22Rv1 (cell line): Measurements from ENCODE around the gene NPTX1.
"Not testable (repeated sequence)": the region's sequence is repeated elsewhere in the genome, so short reads cannot be mapped to it uniquely, and the experiment has no call there.

ENCODE experiments used
- H3K27ac ChIP-seq: fragments of 450-650 bp; 2 replicates; pipeline ENCODE4 v1.5.1; 2017
- ZFX ChIP-seq: fragments of 450-650 bp; IDR thresholded peaks from 2 replicates; pipeline ENCODE4 v1.6.1; 2017; ENCODE audit warnings: antibody characterized with exemption, borderline replicate concordance
- TF ChIP-seq, protein P1 (sequence below): fragments of 450-650 bp; IDR thresholded peaks from 2 replicates; pipeline ENCODE4 v1.5.1; 2017; ENCODE audit warnings: mild to moderate bottlenecking

The NPTX1 gene

DNA sequence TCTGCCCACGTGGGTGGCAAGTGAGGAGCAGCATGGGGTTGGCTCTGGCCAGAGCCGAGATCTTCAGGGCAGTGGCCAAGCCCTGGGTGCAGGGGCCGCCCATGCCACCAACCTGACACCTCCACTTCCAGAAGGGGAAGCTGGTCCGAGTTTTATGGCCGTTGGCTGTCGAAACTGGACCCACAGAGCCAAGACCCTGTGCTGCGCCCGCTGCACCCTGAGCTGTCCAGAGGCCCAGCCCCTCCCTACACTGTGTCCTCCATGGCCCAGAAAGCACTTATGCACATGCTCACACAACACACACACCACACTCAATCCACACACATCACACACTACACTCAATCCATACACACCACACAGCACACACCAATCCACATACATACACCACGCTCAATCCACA lies 34.4 kb upstream of the NPTX1 start:
- H3K27ac ChIP-seq, result no peak overlapping the region
- TF ChIP-seq ZFX, result no peak
- TF ChIP-seq, protein P1, sequence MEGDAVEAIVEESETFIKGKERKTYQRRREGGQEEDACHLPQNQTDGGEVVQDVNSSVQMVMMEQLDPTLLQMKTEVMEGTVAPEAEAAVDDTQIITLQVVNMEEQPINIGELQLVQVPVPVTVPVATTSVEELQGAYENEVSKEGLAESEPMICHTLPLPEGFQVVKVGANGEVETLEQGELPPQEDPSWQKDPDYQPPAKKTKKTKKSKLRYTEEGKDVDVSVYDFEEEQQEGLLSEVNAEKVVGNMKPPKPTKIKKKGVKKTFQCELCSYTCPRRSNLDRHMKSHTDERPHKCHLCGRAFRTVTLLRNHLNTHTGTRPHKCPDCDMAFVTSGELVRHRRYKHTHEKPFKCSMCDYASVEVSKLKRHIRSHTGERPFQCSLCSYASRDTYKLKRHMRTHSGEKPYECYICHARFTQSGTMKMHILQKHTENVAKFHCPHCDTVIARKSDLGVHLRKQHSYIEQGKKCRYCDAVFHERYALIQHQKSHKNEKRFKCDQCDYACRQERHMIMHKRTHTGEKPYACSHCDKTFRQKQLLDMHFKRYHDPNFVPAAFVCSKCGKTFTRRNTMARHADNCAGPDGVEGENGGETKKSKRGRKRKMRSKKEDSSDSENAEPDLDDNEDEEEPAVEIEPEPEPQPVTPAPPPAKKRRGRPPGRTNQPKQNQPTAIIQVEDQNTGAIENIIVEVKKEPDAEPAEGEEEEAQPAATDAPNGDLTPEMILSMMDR, result no peak

DNA sequence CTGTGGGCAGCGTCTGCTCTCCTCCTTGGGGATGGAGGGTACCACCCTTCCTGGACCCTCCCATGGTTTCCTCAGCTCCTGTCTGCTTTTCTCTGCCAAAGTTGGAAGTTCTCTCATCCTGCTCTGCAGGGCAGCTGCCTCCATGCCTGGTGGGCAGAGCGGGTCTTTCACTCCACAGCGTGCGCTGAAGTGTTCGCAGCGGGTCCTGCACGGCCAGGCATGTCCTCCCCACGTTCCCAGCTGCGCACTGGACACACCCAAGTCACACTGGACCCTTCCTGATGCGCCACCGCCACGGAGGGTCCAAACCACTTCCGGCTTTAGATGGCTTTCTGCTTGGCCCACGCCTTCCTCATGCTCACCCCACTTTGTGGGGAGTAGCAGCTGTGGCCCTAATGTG lies 33.7 kb upstream of the NPTX1 start:
- no peak overlapping the region for H3K27ac ChIP-seq
- TF ChIP-seq, protein P1, result no peak
- TF ChIP-seq ZFX, result no peak

DNA sequence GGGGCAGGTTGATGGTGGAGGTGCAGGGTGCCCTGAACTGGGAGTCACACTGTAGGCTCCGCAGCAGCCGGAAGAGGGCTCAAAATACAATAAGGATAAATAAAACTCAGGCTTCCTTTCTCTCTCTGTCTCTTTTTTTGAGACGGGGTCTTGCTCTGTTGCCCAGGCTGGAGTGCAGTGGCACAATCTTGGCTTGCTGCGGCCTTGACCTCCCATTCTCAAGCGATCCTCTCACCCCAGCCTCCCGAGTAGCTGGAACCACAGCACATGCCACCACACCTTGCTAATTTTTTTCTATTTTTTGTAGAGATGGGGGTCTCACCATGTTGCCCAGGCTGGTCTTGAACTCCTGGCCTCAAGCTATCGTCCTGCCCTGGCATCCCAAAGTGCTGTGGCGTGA lies 32.9 kb upstream of the NPTX1 start:
- no peak overlapping the region for H3K27ac ChIP-seq
- TF ChIP-seq, protein P1, result no peak
- TF ChIP-seq ZFX, result no peak

DNA sequence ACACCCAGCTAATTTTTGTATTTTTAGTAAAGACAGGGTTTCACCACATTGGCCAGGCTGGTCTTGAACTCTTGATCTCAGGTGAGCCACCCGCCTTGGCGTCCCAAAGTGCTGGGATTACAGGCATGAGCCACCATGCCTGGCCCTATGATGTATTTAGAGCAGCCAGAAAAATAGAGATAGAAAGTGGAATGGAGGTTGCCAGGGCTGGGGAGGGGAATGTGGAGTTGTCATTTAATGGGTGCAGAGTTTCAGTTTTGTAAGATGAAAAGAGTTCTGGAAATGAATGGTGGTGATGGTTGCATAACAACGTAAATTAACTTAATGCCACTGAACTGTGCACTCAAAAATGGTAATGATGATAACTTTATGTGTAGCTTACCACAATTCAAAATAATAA lies 31.6 kb upstream of the NPTX1 start:
- no peak overlapping the region for H3K27ac ChIP-seq
- TF ChIP-seq, protein P1, result no peak
- no peak for TF ChIP-seq ZFX

DNA sequence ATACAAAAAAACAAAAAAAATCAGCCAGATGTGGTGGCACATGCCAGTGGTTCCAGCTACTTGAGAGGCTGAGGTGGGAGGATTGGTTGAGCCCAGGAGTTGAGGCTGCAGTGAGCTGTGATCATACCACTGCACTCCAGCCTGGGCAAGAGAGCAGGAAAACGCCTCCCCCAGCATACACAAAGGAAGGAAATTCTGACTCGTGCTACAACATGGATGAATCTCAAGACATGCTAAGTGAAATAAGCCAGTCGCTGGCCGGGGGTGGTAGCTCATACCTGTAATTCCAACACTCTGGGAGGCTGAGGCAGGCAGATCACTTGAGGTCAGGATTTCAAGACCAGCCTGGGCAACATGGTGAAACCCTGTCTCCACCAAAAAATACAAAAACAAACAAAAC lies 30.8 kb upstream of the NPTX1 start:
- not testable (repeated sequence) for H3K27ac ChIP-seq

DNA sequence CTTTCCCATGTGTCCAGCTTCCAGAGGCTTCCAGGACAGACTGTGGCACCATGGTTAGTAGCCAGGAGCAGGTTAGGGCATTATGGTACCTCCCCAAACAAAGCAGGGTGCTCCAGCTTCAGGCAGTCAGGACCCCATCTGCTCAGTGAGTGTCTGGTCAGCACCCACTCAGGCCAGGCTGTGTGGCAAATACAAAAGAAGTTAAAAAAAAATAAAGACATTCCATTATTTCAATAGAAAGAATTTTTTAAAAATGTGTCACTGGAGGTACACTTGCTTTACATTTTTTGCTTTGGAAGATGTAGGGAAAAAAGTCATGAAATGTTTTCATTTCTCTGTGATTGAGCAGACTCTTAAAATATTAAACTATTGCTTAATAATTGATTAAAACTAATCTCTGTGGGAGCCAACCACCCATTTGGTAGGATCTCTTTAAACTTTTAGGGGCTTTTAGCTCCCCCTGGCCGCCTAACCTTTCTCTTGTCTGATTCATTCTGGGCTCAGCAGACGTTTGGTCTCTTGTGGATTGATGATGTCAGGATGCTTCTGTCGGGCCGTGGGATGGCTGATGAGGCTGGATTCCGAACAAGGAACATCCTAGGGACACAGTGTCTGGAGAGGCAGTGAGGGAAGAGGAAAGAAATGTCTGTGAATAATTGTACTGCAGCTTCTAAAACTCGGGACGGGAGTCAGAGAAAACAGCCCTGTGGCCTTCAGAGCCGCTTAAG lies 28.4 kb upstream of the NPTX1 start:
- TF ChIP-seq ZFX, result no peak
- TF ChIP-seq, protein P1, result no peak

DNA sequence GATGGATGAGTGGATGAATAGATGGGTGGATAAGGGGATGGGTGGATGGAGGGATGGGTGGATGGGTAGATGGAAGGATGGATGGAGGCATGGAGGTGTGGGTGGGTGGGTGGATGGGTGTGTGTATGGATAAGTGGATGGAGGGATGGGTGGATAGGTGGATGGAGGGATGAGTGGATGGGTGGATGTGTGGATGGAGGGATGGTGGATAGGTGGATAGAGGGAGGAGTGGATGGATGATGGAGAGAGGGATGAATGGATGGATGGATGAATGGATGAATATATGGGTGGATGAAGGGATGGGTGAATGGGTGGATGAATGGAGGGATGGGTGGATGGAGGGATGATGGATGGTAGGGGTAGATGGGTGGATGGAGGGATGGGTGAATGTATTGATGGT lies 27.5 kb upstream of the NPTX1 start:
- TF ChIP-seq, protein P1, result no peak
- no peak for TF ChIP-seq ZFX
- no peak overlapping the region for H3K27ac ChIP-seq

More for the DNA sequence above, 28.4 kb upstream of the NPTX1 start:
- H3K27ac ChIP-seq, result no peak overlapping the region

DNA sequence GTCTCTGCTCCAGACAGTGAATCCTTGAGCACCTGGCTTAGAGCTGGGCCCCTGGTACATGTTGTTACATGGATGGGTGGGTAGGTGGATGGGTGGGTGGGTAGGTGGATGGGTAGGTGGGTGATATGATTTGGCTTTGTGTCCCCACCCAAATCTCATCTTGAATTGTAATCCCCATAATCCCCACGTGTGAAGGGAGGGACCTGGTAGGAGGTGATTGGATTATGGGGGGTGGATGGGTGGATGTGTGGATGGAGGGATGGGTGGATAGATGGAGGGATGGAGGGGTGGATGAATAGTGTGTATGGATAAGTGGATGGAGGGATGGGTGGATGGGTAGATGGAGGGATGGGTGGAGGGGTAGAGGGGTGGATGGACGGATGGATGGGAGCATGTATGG lies 26.6 kb upstream of the NPTX1 start:
- TF ChIP-seq, protein P1, result no peak
- TF ChIP-seq ZFX, result no peak
- no peak overlapping the region for H3K27ac ChIP-seq
